Transverse colon (tissue), 4 donors: ENCODE measurements around the gene DDAH1. TPM values are rescaled to one million over a fixed set of nuclear protein-coding genes. Genes with fewer than 3 reads are reported as not detected.

ENCODE experiments used
- DNase-seq: peaks from one replicate; pipeline ENCODE4 v3.0.0-alpha.2; 2019
- H3K27ac ChIP-seq, 4 donors: fragments of 200-600 bp; sonication (generic); 2 replicates each; pipeline ENCODE4 v1.5.1; 2016 to 2018; ENCODE audit warnings: inconsistent platforms in 4 of 4
- H3K27me3 ChIP-seq: fragments of 200-600 bp; sonication (generic); 2 replicates; pipeline ENCODE4 v1.5.1; 2017; ENCODE audit warnings: inconsistent platforms
- H3K36me3 ChIP-seq, 4 donors: fragments of 200-600 bp; sonication (generic); 2 replicates each; pipeline ENCODE4 v1.5.1; 2017 to 2019; ENCODE audit warnings: inconsistent platforms in 4 of 4
- H3K4me1 ChIP-seq, 4 donors: fragments of 200-600 bp; sonication (generic); 2 replicates each; pipeline ENCODE4 v1.5.1; 2017 to 2020; ENCODE audit warnings: inconsistent platforms in 4 of 4
- H3K4me3 ChIP-seq, 4 donors: fragments of 200-600 bp; sonication (generic); 1 replicate in 1 of 4; 2 replicates in 3 of 4; pipeline versions ENCODE4 v1.5.1 to v1.6.1; 2017 to 2019; ENCODE audit warnings: inconsistent platforms in 4 of 4
- H3K9me3 ChIP-seq, 2 donors: fragments of 200-600 bp; sonication (generic); 2 replicates each; pipeline ENCODE4 v1.5.1; 2017 to 2019; ENCODE audit warnings: inconsistent platforms in 2 of 2
- EP300 ChIP-seq: sonication (generic); formaldehyde crosslinking; IDR thresholded peaks from one replicate; pipeline ENCODE4 v1.6.1; 2017; ENCODE audit warnings: antibody characterized with exemption, low read depth
- POLR2A ChIP-seq: fragments of 450-650 bp; IDR thresholded peaks from one replicate; pipeline ENCODE4 v1.6.1; 2016; ENCODE audit warnings: antibody characterized with exemption, mild to moderate bottlenecking, moderate library complexity
- POLR2AphosphoS5 ChIP-seq, 3 donors: sonication (generic); formaldehyde crosslinking; IDR thresholded peaks; one replicate each; pipeline ENCODE4 v1.6.1; 2016; ENCODE audit warnings: antibody characterized with exemption in 3 of 3
- WGBS, 2 donors: methylation state at CpG; one replicate each; pipeline ENCODE4 v1.1.5; 2018; ENCODE audit warnings: low coverage in 1 of 2; 5-methylcytosine and 5-hydroxymethylcytosine counted together
- in situ Hi-C, 4 donors: fragments of 200-750 bp; cut with MboI; loops; one replicate each; pipeline versions ENCODE4 v1.15.0 to v1.15.1; 2017; ENCODE audit warnings: low sequenced_read_pairs in 3 of 4, low pct_ligation_motif_present in 1 of 4, low pct_unique_long_range_greater_than_20kb in 1 of 4
- intact Hi-C: fragments of 100-400 bp; cut with DNase I; formaldehyde crosslinking; loops from one replicate; pipeline ENCODE4 v1.15.1; 2023; ENCODE audit warnings: low total_unique reads
- total RNA-seq, 4 donors: library from RNA; depleted of rRNA; stranded (reverse); fragments of >200 nt; gene quantifications; one replicate each; pipeline ENCODE4 v1.1.0, GENCODE V29; 2016
- TF ChIP-seq, protein P1 (sequence below), 5 experiments: fragments of 200-600 bp in 3 of 5; fragments of 450-650 bp in 2 of 5; sonication (generic) in 3 of 5; IDR thresholded peaks; 1 replicate in 2 of 5; 2 replicates in 3 of 5; pipeline ENCODE4 v1.5.1; 2016 to 2017; ENCODE audit warnings: antibody characterized with exemption in 5 of 5, inconsistent platforms in 3 of 5, mild to moderate bottlenecking in 2 of 5, moderate library complexity in 1 of 5

Gene DDAH1
- total RNA-seq, 4 donors from 2014 or later, result 22.4 to 69.4 (median 48.3) TPM

DNA sequence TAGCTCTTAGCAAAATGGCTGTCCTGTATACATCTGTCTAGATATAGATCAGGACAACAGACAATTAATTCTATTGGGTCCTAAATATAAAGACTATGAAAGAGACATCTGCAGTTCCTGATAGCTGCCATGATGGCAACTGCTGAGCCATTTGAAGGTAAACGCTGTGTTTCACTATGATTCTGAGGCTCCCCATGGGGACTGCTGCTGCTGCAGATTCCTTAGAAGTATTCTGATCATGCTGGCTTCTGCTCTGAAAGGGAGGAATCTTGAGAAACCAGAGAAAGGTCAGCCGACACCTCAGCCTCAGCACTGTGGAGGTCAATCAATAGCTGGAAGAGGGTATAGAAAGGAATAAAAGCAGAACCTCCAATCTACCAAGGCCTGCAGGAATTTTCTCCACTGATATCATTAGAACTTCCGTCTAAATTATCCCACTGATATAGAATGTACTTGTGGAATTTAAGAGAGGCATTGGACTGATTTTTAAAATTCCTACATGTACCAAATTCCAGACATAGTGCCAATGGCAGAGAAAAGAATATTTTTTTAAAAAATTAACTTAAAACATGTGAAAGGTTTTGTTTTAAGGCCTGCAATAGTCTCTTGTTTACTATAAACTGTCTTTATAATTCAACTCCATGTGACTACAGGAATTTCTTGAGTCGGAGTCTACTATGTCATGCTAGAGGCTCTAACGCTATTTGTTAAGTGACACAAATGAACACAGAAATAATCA is 53.2 kb downstream of the DDAH1 start:
- no peak for DNase-seq
- no peaks in the 10 kb centered on the region for H3K9me3 ChIP-seq
- in situ Hi-C loops (no loop called here), intact Hi-C loops (no loop called here)
- 77 to 91% methylated on average over 4 to 5 of the region's 5 CpGs for WGBS, 2 donors
- peaks cover under 1 to 15% (median 9%) of the 10 kb centered on the region in 4 donors for H3K4me1 ChIP-seq
- no peak overlapping the region for H3K4me3 ChIP-seq
- no peak overlapping the region for H3K27ac ChIP-seq
- H3K36me3 ChIP-seq, result no peaks in the 10 kb centered on the region
- H3K27me3 ChIP-seq, result no peaks in the 10 kb centered on the region
- TF ChIP-seq POLR2AphosphoS5 (IDR thresholded peaks at IDR 0.05) (no peak), POLR2A (no peak), EP300 (no peak)
- TF ChIP-seq, protein P1, sequence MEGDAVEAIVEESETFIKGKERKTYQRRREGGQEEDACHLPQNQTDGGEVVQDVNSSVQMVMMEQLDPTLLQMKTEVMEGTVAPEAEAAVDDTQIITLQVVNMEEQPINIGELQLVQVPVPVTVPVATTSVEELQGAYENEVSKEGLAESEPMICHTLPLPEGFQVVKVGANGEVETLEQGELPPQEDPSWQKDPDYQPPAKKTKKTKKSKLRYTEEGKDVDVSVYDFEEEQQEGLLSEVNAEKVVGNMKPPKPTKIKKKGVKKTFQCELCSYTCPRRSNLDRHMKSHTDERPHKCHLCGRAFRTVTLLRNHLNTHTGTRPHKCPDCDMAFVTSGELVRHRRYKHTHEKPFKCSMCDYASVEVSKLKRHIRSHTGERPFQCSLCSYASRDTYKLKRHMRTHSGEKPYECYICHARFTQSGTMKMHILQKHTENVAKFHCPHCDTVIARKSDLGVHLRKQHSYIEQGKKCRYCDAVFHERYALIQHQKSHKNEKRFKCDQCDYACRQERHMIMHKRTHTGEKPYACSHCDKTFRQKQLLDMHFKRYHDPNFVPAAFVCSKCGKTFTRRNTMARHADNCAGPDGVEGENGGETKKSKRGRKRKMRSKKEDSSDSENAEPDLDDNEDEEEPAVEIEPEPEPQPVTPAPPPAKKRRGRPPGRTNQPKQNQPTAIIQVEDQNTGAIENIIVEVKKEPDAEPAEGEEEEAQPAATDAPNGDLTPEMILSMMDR (IDR thresholded peaks at IDR 0.05), result no peak

DNA sequence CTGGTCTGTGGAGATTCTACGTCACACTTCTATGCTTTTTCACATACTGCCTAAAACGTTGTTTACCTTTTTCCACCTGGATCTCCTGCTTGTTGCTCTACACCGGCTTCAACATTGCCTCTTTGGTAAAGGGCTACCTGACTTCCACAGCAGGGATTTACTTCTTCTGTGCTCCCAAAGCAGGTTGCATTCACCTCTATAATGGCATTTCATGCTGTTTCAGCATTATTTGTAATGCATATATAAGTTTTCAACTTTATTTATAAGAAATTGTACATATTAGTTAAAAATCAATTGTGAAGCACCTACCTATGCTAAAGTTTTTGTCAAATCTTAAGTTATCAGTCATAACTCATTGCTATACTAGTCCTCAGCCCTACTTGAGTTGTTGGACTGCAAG is 55.4 kb downstream of the DDAH1 start:
- no peak overlapping the region for H3K27ac ChIP-seq
- no peaks in the 10 kb centered on the region for H3K27me3 ChIP-seq
- TF ChIP-seq, protein P1 (IDR thresholded peaks at IDR 0.05), result no peak
- TF ChIP-seq POLR2AphosphoS5 (IDR thresholded peaks at IDR 0.05) (no peak), POLR2A (no peak), EP300 (no peak)
- no peaks in the 10 kb centered on the region for H3K36me3 ChIP-seq
- H3K9me3 ChIP-seq, result no peaks in the 10 kb centered on the region
- no peak overlapping the region for H3K4me3 ChIP-seq
- in situ Hi-C loops, result no loop called here
- 78 to 86% methylated on average over 3 of the region's 3 CpGs for WGBS, 2 donors
- peaks cover 5 to 24% (median 12%) of the 10 kb centered on the region in 4 donors for H3K4me1 ChIP-seq
- DNase-seq, result no peak
- intact Hi-C loops, result no loop called here

DNA sequence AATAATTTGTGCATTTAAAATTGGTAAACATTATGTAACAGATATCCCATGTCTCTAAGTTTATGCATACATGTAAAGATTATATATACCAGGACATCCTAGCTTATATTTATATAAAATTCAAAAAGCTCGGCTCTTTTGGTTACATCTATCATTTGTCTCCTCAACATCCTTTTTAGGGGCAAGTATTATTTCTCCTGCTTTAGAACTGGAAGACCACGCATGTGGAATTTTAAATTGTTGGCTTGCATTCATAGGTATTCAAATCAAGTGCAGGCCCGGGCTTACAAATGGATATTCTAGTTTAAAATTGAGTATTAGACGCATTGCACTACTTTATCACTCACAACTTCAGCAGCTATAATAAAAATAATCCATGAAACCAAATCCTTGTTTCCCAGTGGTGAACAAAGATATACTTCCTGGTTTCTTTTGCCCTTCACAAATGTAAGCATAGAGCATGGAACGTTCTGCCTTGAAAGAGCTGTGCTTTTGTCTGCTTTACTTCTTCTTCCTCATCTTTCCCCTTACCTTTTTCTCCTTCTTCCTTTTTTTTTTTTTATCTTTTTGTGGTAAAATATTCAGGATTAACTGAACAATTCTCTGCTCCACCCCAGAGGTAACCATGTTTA is 57.1 kb downstream of the DDAH1 start:
- no peak for DNase-seq
- intact Hi-C loops (no loop called here), in situ Hi-C loops (no loop called here)
- H3K4me3 ChIP-seq, result no peak overlapping the region
- peaks cover 5 to 35% (median 22%) of the 10 kb centered on the region in 4 donors for H3K4me1 ChIP-seq
- no peak for TF ChIP-seq EP300
- TF ChIP-seq POLR2A, result no peak
- TF ChIP-seq, protein P1 (IDR thresholded peaks at IDR 0.05), result no peak
- no peak for TF ChIP-seq POLR2AphosphoS5 (IDR thresholded peaks at IDR 0.05)
- 60% methylated on average over 5 of the region's 5 CpGs for WGBS, 2 donors
- peak overlapping the region; percentile 77 to 80 (median 78) for H3K27ac ChIP-seq
- no peaks in the 10 kb centered on the region for H3K9me3 ChIP-seq
- H3K36me3 ChIP-seq, result no peaks in the 10 kb centered on the region
- no peaks in the 10 kb centered on the region for H3K27me3 ChIP-seq

DNA sequence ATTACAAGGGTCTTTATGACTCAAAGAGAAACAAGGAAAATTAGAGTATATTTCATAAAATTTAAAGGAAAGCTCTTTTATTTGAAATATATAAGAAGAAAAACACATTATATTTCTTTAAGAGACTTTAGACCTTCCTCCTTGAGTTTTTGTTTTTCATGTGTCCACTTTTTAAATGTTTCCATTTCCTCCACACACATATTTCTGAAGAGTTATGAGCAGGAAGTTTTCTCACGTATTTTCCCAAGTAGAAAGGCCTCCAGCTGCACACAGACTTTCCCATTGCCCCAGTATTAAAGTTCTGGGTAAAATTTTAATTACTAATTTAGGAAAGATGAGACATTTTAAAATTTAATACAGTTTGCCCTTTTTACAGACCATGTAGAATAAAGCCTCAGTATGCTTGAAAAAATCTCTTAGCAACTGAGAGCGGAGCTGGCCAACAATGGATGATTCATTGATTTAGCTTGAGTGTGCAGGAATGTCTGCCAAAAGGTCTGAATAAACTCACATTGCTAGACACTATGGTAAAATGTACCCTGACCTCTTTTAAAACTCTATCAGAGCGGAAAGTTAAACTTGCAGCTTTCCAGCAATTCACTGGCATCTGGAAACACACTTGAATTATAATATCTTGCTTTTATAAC is 57.9 kb downstream of the DDAH1 start:
- intact Hi-C loops, result no loop called here
- H3K27me3 ChIP-seq, result no peaks in the 10 kb centered on the region
- in situ Hi-C loops, result no loop called here
- 13 to 27% methylated on average over 3 of the region's 3 CpGs for WGBS, 2 donors
- TF ChIP-seq POLR2AphosphoS5 (IDR thresholded peaks at IDR 0.05) (peak; percentile 54 to 78 (median 74)), EP300 (no peak), POLR2A (no peak)
- TF ChIP-seq, protein P1 (IDR thresholded peaks at IDR 0.05), result no peak
- H3K4me3 ChIP-seq, result no peak overlapping the region
- peak; percentile 33 for DNase-seq
- H3K4me1 ChIP-seq, result peaks cover 5 to 35% (median 22%) of the 10 kb centered on the region in 4 donors
- H3K9me3 ChIP-seq, result no peaks in the 10 kb centered on the region
- H3K36me3 ChIP-seq, result no peaks in the 10 kb centered on the region
- H3K27ac ChIP-seq, result peak overlapping the region; percentile 77 to 80 (median 78)
